GM18870 (cell line): Measurements from ENCODE around the gene FAM181B.

Experiments
- ATAC-seq: cut with Tn5 transposase; IDR thresholded peaks from one replicate; pipeline ENCODE4 v1.9.1; 2021; ENCODE audit warnings: moderate library complexity; ENCODE audit not compliant: unreplicated experiment

The FAM181B gene, protein sequence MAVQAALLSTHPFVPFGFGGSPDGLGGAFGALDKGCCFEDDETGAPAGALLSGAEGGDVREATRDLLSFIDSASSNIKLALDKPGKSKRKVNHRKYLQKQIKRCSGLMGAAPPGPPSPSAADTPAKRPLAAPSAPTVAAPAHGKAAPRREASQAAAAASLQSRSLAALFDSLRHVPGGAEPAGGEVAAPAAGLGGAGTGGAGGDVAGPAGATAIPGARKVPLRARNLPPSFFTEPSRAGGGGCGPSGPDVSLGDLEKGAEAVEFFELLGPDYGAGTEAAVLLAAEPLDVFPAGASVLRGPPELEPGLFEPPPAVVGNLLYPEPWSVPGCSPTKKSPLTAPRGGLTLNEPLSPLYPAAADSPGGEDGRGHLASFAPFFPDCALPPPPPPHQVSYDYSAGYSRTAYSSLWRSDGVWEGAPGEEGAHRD

GRCh38 chr11:82733444-82734119 lies at the start of gene FAM181B:
Gene FAM181B (minus strand): TSS chr11:82733864. CDS start chr11:82733729, 135 bp downstream.
- no peak for ATAC-seq

GRCh38 chr11:82782825-82783374 lies 49.2 kb upstream of the FAM181B start:
- ATAC-seq, result no peak

DNA sequence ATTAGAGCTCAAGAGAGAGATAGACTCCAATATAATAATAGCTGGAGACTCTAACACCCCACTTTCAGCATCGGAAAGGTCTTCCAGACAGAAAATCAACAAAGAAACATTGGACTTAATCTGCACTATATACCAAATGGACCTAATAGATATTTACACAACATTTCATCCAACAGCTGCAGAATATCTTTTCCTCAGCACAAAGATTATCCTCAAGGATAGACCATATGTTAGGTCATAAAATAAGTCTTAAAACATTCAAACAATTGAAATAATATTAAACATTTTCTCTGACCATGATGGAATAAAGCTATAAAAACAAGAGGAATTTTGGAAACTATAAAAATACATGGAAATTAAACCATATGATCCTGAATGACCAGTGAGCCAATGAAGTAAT lies 45.1 kb upstream of the FAM181B start:
- no peak for ATAC-seq

DNA sequence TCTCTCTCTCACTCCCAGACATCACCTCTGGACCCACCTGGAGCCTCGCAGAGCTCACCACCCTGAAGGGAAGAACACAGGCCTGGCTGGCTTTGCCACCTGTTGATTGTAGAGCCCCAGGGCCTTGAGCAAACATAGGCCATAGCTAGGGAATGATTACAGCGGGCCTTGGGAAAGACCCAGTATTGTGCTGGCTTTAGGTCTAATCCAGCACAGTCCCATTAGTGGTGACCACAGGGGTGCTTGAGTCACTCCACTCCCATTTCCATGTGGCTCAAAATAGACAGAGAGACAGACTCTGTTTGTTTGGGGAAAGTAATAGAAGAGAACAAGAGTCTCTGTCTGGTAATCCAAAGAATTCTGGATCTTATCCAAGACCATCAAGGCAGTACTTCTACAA lies 42.7 kb upstream of the FAM181B start:
- ATAC-seq, result no peak

GRCh38 chr11:82775736-82776346 lies 42.2 kb upstream of the FAM181B start:
- peak; percentile 98 for ATAC-seq

DNA sequence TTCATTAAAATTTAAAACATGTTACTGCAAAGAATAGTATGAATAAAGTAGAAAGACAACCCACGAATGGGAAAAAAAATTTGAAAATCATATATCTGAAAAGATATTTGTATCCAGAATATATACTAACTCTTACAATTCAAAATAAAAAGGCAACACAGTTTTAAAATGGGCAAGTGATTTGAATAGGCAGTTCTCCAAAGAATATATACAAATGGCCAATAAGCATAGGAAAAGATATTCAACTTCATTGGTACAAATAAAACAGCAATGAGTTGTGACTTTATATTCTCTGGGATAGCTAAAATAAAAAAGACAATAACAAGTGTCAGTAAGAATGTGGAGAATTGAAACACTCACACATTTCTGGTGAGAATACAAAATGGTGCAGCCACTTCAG lies 41.6 kb upstream of the FAM181B start:
- ATAC-seq, result no peak

DNA sequence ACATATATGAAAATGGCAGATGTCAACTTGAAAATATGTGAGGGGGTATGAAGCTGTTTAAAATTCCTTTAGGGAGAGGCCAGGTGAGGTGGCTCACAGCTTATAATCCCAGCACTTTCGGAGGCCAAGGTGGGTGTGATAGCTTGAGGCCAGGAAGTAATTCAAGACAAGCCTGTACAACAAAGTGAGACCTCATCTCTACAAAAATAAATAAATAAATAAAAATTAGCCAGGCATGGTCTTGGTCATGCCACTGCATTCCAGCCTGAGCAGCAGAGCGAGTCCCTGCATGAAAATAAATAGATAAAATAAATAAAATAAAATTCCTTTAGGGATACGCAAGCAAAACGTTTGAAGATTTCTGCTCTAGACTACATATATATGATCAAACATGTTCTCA lies 38.1 kb upstream of the FAM181B start:
- ATAC-seq, result no peak

GRCh38 chr11:82767123-82767522 lies 33.5 kb upstream of the FAM181B start:
- no peak for ATAC-seq

DNA sequence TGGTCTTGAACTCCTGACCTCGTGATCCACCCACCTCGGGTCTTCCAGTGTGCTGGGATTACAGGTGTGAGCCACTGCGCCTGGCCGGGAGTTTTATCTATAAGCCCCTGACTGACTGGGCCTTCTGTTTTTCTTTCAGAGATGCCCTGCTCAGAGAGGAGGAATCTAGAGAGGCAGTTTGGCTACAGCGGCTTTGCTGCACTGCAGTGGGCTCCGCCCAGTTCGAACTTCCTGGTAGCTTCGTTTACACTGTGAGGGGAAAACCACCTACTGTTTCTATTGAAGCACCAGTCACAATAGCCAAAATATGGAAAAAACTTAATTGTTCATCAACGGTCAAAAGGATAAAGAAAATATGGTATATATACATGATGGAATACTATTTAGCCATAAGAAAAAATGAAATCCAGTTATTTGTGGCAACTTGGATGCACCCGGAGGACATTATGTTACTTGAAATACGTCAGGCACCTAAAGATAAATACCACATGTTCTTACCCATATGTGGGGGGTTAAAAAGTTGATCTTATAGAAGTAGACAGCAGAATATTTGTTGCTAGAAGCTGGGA lies 31.9 kb upstream of the FAM181B start:
- no peak for ATAC-seq

GRCh38 chr11:82763167-82763566 lies 29.5 kb upstream of the FAM181B start:
- no peak for ATAC-seq

GRCh38 chr11:82759649-82760048 lies 26.0 kb upstream of the FAM181B start:
- ATAC-seq, result no peak

- ATAC-seq, result no peak
Observed at GRCh38 chr11:82757660-82758357, 24.1 kb upstream of the FAM181B start.

GRCh38 chr11:82756765-82757639 lies 23.3 kb upstream of the FAM181B start:
- ATAC-seq, result no peak

DNA sequence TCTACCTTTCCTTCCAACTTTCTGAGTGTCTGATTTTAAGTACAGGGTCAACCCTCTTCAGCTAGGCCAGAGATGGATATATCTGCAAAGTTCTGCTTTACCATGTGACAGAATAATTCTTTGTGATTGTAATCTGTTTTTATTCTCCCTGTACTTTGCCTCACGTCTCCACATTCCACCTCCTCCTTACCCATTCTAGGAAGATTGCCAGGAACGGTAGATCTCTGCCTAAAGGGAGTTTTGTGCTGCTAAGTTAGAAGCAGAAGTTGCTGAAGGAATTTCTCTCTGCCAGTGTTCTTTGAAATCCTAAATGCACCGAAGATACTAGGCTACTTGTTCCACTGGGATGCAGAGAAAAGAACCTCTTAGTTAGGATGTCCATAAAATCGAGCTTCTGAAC lies 20.7 kb upstream of the FAM181B start:
- no peak for ATAC-seq

DNA sequence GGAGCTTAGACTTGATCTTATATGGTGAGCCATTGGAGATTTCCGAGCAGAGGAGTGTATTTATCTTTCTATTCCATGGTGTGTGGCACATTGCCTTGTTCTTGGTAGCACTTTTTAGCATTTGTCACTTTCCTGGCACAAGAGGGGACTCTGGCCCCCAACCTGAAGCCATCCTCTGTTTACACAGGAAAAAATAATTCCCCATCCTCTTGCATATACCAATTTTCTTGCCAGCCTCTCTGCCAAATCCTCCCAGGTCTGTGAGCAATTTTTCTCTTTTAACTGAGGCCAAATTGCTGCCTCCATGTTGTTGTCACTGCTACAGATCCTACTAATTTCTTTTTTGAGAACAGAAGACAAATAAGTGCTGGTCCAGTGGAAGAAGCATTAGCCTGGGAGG lies 20.3 kb upstream of the FAM181B start:
- ATAC-seq, result no peak

DNA sequence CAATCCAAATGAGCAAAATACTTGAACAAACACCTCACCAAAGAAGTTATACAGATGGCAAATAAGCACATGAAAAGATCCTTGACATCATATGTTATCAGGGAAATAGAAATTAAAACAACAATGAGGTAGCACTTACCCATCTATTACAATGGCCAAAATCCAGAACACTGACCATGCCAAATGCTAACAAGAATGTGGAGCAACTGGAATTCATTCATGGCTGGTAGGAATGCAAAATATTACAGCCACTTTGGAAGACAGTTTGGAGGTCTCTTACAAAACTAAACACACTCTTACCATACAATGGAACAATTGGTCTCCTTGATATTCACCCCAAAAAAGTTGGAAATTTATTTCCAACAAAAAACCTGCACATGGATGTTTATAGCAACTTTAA lies 19.1 kb upstream of the FAM181B start:
- ATAC-seq, result no peak

- ATAC-seq, result peak; percentile 41
Observed at GRCh38 chr11:82750643-82751139, 17.0 kb upstream of the FAM181B start.

DNA sequence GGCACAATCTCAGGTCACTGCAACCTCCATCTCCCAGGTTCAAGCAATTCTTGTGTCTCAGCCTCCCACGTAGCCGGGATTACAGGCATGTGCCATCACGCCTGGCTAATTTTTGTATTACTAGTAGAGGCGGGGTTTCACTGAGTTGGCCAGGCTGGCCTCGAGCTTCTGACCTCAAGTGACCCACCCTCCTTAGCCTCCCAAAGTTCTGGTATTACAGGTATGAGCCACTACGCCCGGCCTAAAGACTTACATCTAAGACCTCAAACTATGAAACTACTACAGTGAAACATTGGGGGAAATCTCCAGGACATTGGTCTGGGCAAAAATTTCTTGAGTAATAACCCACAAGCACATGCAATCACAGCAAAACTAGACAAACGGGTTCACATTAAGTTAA lies 13.8 kb upstream of the FAM181B start:
- no peak for ATAC-seq

DNA sequence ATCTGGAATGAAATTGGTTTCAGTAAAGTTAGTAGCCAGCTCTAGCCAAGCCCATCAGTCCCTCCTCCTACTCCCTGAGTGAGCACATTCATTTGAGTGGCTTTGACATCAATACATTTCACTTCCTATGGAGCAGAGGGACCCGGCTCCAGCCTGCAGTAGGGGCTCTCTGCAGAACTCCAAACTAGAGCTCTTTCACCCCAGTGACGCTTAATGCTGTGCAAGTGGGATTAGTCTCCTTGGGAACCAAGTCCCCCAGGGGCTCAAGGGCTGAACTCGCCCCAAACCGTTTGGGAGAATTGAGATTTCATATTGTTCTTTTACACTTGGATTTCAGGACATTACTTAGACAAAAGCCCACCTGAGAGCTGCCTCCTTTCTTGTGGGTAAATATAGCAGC lies 4.4 kb upstream of the FAM181B start:
- ATAC-seq, result no peak

DNA sequence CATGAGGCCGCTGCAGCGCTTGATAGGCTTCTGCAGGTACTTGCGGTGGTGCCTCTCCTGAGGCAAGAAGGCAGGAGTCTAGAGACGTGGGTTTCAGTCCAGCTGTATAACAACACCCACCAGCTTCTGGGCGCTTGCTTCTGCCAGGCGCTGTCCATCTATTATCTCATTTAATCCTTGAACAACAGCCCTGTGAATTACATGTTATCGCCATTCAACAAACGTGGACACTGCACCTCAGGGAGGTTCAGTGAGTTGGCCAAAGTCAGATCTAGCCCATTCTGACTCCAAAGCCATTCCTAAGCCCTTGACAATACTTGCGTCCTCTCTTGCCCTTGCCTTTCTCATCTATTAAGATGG lies 436 bp upstream of the FAM181B start:
- no peak for ATAC-seq
